Large intestine (tissue), 1 donor: ENCODE results near the gene ZC3H7B. TPM values are rescaled to one million over a fixed set of nuclear protein-coding genes. Genes with fewer than 3 reads are reported as not detected.

Source experiments
- polyA plus RNA-seq: library from polyadenylated mRNA; unstranded; fragments of 120-200 nt; gene quantifications from one replicate; pipeline ENCODE4 v1.2.1, GENCODE V29; 2013

ZC3H7B gene
- polyA plus RNA-seq, 1 donor: 58.0 TPM

Other genes with a start within 250 kb of the ZC3H7B start
- gene EP300, start 208.9 kb upstream of the ZC3H7B start, polyA plus RNA-seq: 54.3 TPM
- gene L3MBTL2, start 96.2 kb upstream of the ZC3H7B start, polyA plus RNA-seq: 17.9 TPM
- 2.4 TPM for gene CHADL, start 60.6 kb upstream of the ZC3H7B start, polyA plus RNA-seq
- gene RANGAP1, start 15.3 kb upstream of the ZC3H7B start, polyA plus RNA-seq: 40.3 TPM
- gene TEF, start 80.4 kb downstream of the ZC3H7B start, polyA plus RNA-seq: 5.6 TPM
- gene TOB2, start 145.3 kb downstream of the ZC3H7B start, polyA plus RNA-seq: 63.2 TPM
- gene PHF5A, start 167.2 kb downstream of the ZC3H7B start, polyA plus RNA-seq: 39.5 TPM
- 209 TPM for gene ACO2, start 167.6 kb downstream of the ZC3H7B start, polyA plus RNA-seq
- 12.4 TPM for gene POLR3H, start 242.9 kb downstream of the ZC3H7B start, polyA plus RNA-seq